Psoas muscle (tissue), 8 donors: Measurements from ENCODE around the gene INTS13. TPM values are rescaled to one million over a fixed set of nuclear protein-coding genes. Genes with fewer than 3 reads are reported as not detected.

Experiments
- ATAC-seq, 4 donors: fragments of 200-7000 bp; cut with Tn5 transposase; one replicate each; pipeline ENCODE4 v1.9.1; 2020; ENCODE audit warnings: moderate library complexity in 3 of 4, mild to moderate bottlenecking in 2 of 4
- DNase-seq, 2 donors: peaks; one replicate each; pipeline ENCODE4 v3.0.0-alpha.2; 2020
- H3K27ac ChIP-seq: fragments of 200-600 bp; one replicate; pipeline ENCODE4 v1.8.0; 2022
- H3K27me3 ChIP-seq, 3 donors: fragments of 200-600 bp in 1 of 3; one replicate each; pipeline versions ENCODE4 v1.6.1 to v1.8.0; 2013 to 2022; ENCODE audit warnings: low read length in 2 of 3, mild to moderate bottlenecking in 2 of 3, moderate library complexity in 1 of 3; ENCODE audit not compliant: insufficient read depth in 3 of 3
- H3K36me3 ChIP-seq, 2 donors: fragments of 200-600 bp in 1 of 2; one replicate each; pipeline versions ENCODE4 v1.6.1 to v1.8.0; 2013 to 2022; ENCODE audit warnings: low read depth in 1 of 2, mild to moderate bottlenecking in 1 of 2, moderate library complexity in 1 of 2; ENCODE audit not compliant: insufficient read depth in 1 of 2
- H3K4me1 ChIP-seq: fragments of 200-600 bp; one replicate; pipeline ENCODE4 v1.8.0; 2022
- H3K4me3 ChIP-seq: fragments of 200-600 bp; one replicate; pipeline ENCODE4 v1.8.0; 2022; ENCODE audit warnings: mild to moderate bottlenecking
- H3K9me3 ChIP-seq: fragments of 200-600 bp; one replicate; pipeline ENCODE4 v1.8.0; 2022
- CTCF ChIP-seq: fragments of 200-600 bp; IDR thresholded peaks from one replicate; pipeline ENCODE4 v1.8.0; 2022; ENCODE audit warnings: antibody characterized with exemption
- WGBS, 3 donors: extraction: QIAGEN DNeasy Blood & Tissue Kit; methylation state at CpG; one replicate each; pipeline versions ENCODE4 v1.1.6 to v1.1.7; 2013; 5-methylcytosine and 5-hydroxymethylcytosine counted together
- intact Hi-C, 2 donors: fragments of 100-400 bp; cut with DNase I; formaldehyde crosslinking; loops; one replicate each; pipeline versions ENCODE4 v1.11.0 to v1.14.2; 2022
- polyA plus RNA-seq, 3 donors: library from polyadenylated mRNA; stranded (reverse); fragments of 200-250 nt; gene quantifications; one replicate each; pipeline ENCODE4 v1.2.3, GENCODE V29; 2013
- total RNA-seq, 4 donors: library from RNA; stranded (reverse); fragmentation: NEBNext Ultra II Directional in 2 of 4; extraction: Animal tissue kit (Norgen Biotek cat#: 25700) in 2 of 4; gene quantifications; one replicate each; pipeline versions ENCODE4 v1.2.1 to v1.2.4, GENCODE V29; 2021 to 2023
- donor health status: healthy with polysubstance abuse.
- donor health status: DM: no; HTN: no; CAD: no; lungs with moderate emphysema.
- donor health status: Bipolar disorder and iron deficiency.
- donor health status: healthy.
- donor health status: DM: yes; HTN: yes; CAD: no.
- donor health status: DM: no; HTN: no; CAD: no.
- donor health status: DM: no; HTN: no; CAD: no.
- donor health status: DM: yes; HTN: yes; CAD: no.

INTS13 gene
- total and polyA plus RNA-seq, 7 donors: 21.0 to 35.4 (median 24.6) TPM

- Histone ChIP-seq H3K4me1 (no peaks in the 10 kb centered on the region), H3K9me3 (no peaks in the 10 kb centered on the region), H3K4me3 (no peak overlapping the region), H3K27ac (no peak overlapping the region), H3K36me3 (peaks cover 2 to 82% of the 10 kb centered on the region in 2 donors), H3K27me3 (no peaks in the 10 kb centered on the region)
- 97 to 98% (median 97%) methylated on average over 2 of the region's 2 CpGs for WGBS, 3 donors
- no peak for TF ChIP-seq CTCF
- DNase-seq (no peak), ATAC-seq (no peak)
- intact Hi-C loops: no loop called here
Observed at GRCh38 chr12:26929590-26929989, 8.2 kb downstream of the INTS13 start.

- Histone ChIP-seq H3K27ac (no peak overlapping the region), H3K27me3 (no peaks in the 10 kb centered on the region), H3K4me3 (no peak overlapping the region), H3K36me3 (peaks cover 2 to 87% of the 10 kb centered on the region in 2 donors), H3K9me3 (no peaks in the 10 kb centered on the region), H3K4me1 (no peaks in the 10 kb centered on the region)
- no peak for DNase-seq
- ATAC-seq: no peak
- no peak for TF ChIP-seq CTCF
- 91 to 94% (median 93%) methylated on average over 5 of the region's 5 CpGs for WGBS, 3 donors
- intact Hi-C loops: no loop called here
Observed at GRCh38 chr12:26928661-26929060, 9.1 kb downstream of the INTS13 start.

DNA sequence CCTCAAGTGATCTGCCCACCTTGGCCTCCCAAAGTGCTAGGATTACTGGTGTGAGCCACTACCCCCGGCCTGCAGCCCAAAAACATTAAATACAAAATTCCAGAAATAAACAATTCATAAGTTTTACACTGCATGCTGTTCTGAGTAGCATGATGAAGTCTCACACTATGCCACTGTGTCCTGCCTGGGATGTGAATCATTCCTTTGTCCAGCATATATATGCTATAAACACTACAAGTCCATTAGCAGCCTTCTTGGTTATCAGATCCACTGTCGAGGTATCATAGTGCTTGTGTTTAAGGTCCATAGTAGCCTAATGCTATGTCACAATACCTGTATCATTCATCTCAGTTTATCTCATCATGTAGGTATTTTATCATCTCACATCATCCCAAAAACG, 15.9 kb downstream of the INTS13 start:
- no peaks in the 10 kb centered on the region for H3K4me1 ChIP-seq
- ATAC-seq (no peak), DNase-seq (no peak)
- no peaks in the 10 kb centered on the region for H3K9me3 ChIP-seq
- no peak overlapping the region for H3K27ac ChIP-seq
- no peak for TF ChIP-seq CTCF
- H3K27me3 ChIP-seq: no peaks in the 10 kb centered on the region
- 92 to 95% (median 93%) methylated on average over 3 of the region's 3 CpGs for WGBS, 3 donors
- H3K4me3 ChIP-seq: no peak overlapping the region
- intact Hi-C loops: no loop called here
- H3K36me3 ChIP-seq: peaks cover 2 to 95% of the 10 kb centered on the region in 2 donors

DNA sequence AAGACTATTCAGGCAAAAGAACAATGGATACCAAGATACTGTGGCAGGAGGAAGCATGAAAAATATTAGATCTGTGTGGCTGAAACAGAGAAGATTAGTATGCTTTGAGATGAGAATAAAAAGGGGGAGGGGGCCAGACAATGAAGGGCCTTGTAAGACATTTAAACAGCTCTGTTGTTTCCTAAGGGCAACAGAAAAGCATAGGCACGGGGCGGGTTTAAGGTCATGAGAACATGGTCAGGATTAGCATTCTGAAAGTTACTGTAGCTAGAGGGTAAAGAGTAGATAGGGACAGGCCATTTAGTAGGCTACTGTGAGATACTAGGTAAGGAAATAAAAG, 18.6 kb downstream of the INTS13 start:
- Histone ChIP-seq H3K4me3 (no peak overlapping the region), H3K27me3 (no peaks in the 10 kb centered on the region), H3K4me1 (no peaks in the 10 kb centered on the region), H3K36me3 (peaks cover 2 to 95% of the 10 kb centered on the region in 2 donors), H3K27ac (no peak overlapping the region), H3K9me3 (no peaks in the 10 kb centered on the region)
- WGBS, 3 donors: 88 to 93% (median 89%) methylated on average over 2 of the region's 2 CpGs
- TF ChIP-seq CTCF: no peak
- DNase-seq (no peak), ATAC-seq (no peak)
- intact Hi-C loops: no loop called here
